Activated CD4-positive, CD25-positive, alpha-beta regulatory T cell treated with anti-CD3 and anti-CD28 coated beads, Interleukin-2, amount 50 U/mL, for 24 hours (primary cell): ENCODE results near the gene PRKCE.

Experiments used
- ATAC-seq, 2 donors: fragments of 150-1000 bp; cut with Tn5 transposase; one replicate each; pipeline ENCODE4 v1.10.0; 2021; ENCODE audit warnings: mild to moderate bottlenecking in 1 of 2, moderate library complexity in 1 of 2

The PRKCE gene

DNA sequence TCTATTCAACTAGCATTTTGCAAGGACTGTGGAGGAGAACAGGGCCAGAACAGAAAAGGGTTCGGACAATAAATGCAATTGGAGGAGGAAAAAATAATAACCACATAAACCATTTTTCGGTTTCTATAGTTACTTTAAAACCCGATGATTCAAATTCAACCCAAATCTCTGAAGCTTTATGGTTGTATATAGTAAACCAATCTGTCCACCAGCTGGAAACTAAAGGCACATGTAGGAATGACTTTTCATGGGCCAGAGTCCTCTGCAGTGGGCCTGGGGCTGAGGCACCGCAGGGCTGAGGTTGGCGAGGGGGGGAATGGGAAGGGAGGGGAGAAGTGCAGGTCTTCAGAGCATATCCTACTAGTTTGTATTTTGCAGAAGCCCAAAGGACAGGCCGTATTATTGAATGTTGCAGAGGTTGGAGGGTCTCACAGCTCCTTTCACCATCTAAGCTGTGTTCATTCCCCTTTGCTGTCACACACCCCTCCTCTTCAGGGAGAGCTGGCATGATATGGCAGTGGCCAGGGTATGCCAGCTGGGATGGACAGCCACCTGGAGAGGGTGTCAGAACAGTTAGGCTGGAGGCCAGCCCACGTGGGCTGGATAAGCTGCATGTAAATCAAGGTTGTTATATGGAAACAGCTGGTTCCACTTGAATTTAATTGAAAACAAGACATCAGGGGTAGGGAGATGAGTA, 267.1 kb downstream of the PRKCE start:
- no peak for ATAC-seq

DNA sequence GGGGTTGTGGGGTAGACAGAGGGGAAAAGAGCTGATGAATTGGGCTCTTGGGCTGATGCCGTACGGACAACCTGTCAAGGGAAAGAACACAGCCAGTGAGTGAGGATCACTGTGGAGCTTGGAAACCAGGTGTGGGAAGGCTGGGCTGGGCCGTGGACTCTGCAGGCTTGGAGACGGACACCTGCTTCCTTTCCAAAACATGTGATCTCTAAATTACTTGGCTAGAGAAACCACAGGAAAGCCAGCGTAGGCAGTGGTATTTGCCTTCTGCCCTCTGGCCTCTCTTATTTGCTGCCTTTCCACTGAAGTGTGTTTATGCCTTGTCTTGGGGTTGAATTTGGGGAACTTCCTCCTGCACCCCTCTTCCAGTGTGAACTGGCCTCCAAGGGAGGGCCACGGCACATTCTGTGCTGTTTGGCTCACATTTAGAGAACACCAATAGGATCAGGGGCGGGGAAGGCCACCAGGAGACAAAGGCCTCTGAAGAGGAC, 267.7 kb downstream of the PRKCE start:
- no peak for ATAC-seq

DNA sequence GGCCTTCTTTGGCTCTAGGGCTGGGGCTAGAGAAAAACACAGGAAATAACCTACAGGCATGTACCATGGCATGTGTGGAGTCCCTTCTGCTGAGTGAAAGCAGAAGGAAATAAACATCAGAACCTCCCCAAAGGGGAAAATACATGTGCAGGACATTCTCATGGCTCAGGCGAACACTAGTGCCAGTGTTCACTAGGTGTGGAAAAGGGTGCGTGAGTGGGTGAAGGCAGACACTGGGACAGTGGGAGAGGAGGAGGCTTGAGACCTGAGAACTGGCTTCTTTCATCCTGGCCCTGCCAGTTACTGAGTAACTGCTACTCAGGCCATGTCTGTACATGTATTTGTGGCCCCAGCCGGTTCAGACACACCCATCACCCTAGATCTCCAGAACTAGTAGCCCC, 268.2 kb downstream of the PRKCE start:
- no peak for ATAC-seq

DNA sequence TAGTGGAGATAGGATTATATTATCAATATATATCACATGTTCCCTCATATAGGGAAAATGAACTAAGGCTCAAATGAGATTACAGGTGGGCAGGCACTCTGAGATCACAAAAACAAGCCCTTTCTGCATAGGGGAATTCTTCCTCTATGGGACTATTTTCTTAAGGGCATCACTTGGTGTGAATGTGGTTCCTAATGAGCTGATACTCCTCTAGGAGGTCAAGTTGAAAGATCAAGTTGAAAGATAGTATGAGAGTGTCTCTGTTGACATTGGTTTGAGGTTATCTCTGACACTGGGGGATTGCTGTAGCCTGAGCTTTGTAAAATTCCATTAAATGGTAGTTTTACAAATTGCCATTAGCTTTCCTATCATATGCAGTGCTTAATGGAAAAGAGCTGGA, 270.4 kb downstream of the PRKCE start:
- ATAC-seq = no peak

DNA sequence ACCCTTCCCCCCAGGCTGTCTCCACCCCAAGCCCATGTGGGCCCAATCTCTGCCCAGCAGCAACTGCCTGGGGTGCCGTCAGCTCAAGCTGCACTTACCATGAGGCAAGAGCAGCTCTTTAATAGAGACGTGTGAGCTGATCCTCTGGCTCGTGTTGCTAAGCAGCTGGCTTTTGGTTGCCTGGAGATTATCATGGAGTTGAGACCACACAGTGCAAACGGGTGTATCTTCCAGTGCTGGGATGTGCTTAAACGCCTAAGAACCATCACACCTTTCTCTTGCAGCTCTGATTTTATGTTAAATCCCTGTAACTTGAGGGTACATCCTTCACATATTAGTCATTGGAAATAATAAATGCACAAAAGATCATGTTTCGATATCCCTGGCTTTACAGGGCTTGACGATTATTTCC, 271.1 kb downstream of the PRKCE start:
- no peak for ATAC-seq

DNA sequence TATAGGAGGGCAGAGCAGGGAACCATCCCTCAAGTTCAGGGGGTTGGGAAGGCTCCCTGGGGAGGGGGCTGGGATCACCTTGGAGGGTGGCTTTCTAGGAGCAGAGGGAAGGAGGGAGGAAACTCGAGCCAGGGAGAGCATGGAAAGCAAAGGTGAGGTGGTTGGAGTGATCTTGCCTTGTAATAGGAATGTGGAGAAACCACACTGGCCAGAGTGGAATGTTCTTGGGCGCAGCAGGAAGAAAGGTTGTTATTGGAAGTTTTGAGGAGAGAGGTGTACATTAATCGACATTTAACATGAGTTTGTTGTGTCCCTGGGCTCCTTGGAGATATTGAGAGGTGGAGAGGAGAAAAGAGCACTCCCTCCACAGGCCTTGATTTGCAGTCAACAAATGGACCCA, 272.2 kb downstream of the PRKCE start:
- no peak for ATAC-seq

DNA sequence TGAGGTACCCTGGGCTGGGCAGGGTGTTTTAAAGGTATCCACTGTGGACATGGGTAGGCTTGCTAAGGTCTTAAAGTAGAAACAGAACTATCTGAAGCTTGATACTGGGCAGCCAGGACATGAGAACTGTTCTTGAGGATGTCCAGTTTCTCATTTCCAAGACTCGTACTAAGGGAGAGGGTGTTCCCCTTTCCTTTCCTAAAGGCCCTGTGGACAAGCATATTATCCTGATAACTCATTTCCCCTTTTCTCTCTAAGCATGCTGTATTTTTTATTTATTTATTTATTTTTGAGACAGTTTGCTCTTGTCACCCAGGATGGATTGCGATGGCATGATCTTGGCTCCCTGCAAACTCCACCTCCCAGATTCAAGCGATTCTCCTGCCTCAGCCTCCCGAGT, 273.6 kb downstream of the PRKCE start:
- ATAC-seq = no peak

DNA sequence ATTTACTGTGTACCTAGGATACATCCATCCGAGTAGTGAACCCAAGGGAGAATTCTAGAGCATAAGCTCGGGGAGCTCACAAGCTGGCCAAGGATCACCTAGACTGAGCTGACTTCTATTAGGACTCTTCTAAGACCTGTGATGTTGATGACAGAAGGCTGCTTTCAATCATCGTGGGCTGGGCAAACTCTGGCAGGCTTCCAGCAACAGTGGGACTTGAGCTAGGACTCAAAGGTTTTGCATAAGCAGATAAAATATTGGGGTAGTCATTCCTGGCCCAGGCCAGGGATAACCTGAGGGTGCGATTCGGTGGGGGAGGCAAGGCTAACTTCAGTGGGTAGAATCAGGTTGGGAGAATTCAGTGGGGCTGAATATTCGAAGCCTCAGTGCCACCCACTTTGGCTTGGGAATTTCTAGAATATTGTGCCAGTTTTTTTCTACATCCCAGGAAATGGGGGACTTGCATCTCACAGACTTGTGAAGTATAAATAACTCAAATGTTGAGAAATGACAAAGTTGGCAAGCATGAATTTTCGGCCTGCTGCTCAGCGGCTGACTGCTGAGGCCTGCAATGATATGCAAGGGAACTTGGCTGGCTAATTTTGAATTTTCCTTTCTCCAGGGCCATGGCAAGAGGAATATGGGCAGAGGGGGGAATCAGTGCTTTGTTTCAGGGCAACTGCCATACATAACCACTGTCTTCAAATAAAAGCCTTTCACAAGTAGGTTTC, 274.3 kb downstream of the PRKCE start:
- no peak for ATAC-seq

DNA sequence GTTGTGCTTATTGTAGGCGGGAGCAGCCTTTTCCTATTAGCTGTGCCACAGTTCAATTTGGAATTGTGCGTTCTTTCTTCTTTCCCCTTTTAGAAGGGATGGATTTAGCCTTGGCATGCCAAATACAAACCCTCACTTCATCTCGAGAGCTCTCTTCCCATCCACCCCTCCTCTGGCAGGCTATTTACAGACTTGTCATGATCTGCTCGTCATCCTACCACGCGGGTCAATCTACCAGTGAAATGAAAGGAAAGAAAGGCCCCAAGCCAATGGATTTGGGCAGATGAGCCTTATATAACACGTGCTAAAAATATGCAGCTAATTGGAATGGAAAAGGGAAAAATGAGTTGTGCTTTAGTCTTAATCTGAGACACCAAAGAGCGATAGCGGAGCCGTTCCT, 277.5 kb downstream of the PRKCE start:
- ATAC-seq = no peak

DNA sequence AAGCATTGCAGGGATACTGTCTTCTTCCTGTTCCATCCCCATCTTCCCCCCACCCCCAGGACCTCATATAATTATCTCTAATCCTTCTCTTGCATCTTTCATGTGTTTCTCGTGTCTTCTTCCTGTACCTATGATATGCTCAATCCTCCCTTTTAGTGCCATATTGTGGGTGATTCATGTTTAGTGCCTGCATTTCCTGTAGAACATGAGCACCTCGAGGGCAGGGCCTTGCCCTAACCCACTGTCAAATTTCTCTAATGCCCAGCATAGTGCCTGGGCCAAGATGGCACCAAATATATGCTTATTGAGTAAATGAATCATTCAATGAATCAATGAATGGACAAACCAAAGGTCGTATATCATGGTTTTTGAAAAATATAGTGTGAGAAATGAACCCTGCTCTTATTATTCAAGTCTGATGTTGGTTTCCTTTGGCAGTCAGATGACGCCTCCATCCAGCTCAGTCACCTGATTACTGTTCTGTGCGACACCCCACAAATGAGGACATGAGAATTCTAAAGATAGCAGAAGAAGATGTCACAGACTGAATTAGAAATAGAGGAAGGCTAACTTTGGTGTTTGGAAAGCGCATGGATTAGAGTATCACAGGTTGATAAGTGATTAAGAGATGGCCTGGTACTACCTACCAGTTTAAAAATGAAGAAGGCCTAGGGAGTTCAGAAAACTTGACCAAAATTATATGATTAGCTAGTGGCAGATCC, 278.4 kb downstream of the PRKCE start:
- ATAC-seq = no peak

DNA sequence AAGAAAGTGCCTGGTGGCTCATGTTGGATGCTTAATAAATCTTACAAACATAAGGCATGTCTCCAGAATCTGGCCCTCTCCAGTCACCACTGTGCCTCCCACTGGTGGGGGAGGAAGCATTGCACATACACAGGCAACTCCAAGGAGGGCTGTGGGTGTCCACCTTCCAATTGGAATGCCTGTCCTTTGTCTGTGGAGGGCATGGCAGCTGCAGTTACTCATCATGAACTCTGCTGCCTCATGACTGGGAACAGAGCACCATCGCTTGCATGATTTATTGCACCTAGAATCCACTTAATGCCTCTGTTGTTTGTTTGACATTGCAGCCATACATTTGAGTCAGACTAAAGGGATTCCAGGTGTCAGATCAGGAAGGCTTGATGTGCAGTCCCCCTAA, 278.9 kb downstream of the PRKCE start:
- no peak for ATAC-seq

DNA sequence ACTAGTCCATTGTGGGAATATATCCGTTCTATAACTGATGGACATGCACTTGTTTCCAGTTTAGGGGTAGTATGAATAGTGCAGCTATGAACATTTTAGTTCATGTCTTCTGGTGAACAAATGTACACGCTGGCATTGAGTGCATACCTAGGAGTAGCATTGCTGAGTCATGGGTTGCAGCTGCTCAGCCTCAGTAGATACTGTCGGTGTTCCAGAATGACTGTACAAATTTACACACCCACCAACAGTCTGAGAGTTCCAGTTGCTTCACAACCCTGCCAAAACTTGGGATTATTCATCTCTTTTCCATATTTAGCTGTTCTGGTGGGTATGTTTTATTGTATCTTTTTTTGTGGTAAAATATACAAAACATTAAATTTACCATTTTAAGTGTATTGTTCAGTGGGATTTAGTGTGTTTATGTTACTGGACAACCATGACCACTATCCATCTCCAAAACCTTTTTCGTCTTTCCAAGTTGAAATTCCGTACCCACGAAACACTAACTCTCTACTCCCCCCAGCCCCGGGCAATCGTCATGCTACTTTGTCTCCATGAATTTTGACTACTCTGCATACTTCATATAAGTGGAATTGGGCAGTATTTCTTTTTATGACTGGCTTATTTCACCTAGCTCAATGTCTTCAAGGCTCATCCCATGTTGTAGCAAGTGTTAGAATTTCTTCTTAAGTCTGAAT, 281.0 kb downstream of the PRKCE start:
- peak in 1 of 2 donors; percentile 20 for ATAC-seq

DNA sequence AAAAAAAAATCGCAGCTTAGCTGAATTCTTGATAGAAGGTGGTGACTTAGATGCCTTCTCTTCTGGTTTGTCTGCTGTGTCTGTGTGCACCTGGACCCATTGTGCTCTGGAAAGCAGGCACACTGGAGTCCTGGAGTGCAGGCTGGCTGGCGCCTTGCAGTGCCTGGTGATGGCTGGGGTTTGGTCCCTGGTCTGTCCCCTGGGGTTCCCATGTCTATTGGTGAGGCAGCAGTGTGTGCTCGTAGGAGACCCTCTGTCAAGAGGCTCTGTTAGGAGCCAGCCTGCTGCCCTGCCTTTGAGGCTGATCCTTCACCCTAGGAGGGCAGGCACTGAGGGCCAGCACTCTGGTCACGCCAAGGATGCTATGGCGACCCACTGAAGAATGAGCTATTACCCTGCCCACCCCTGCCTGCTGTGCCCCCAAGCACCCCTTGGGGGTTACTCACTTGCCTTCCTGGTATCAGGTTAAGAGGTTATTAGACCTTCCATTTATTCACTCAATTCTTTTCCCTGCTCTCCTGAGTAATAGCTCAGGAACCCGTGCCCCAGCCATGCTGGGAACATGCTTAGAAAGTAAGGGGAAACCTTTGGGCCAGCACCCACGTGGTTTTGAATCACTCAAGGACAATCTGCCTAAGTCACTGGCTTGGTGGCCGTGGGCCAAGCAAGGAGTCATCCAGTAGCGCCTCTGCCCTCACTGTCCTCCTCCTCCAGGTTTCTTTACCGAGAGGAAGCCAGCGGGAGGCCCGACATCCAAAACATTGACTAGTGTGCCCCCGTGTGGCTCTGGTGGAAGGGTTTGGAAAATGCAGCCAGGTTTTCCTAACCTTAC, 284.5 kb downstream of the PRKCE start:
- ATAC-seq = peak in 1 of 2 donors; percentile 33

DNA sequence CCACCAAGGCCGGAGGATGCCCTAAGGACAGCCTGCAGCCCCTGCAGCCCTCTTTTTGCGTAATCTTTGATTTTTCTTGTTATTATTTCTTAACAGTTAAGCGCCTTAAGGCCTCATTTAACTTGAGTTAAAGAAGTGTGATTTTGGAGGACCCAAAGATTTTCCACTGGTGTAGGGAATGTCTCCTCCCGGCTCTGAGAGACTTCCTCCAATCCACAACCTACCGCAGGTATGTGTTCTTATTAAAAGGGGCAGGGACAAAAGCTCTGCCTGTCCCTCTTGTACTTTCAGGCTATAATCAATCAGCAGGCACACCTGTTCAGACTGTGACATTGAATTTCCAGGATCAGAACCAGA, 285.1 kb downstream of the PRKCE start:
- no peak for ATAC-seq

DNA sequence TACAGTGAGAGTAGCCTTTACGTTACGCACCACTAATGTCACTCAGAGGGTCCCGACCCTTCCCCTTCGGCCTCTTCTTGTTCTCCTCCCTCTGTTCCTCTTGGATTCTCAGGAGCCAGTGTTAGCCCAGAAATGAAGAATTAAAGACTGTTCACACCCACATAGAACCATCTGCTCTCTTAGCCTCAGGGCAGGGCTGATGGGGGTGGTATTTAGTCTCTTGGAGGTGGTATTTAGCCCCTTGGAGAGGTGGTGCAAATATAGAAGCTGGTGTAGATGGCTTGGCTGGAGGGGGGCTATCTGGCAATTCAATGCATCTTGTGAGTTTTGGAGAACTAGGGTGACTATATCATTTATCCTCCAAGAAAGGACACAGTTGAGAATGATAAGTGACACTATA, 286.5 kb downstream of the PRKCE start:
- no peak for ATAC-seq

DNA sequence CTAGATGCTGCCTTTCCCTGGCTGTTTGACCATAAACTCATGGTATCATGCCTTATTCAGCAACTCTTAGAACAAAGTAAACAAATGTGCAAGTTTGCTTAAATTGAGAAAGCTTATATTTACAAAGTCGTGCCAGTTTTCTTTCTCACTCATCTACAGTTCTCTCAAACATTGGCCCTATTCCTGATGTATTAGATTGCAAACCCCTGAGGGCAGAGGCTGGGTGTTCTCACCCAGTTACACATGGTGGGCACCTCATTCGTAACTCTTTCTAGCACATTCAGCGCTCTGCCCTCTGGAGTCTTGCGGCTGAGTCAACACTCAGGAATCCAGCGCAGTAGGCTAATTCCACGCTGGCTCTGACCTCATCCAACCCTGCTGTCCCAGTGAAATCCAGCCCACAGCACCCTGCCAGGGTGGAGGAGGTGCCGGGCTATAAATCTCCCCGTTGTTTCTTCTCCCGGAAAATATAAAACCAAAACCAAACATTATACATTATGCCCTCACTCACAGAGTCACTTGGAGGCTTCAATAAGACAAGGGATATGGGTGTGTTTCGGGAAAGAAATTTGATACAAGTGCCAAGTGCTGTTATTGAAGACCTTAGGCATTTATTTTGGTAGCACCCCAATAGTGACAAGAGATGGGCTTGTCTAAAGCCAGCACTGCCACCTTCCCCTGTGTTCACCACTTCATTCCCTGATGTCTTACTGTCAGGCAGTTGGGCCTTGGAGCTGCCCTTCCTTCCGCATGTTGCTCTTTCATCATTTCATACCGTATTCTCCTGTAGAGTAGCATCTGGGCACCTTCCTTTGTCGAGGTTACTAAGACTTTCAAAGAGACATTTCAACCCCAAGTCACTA, 287.4 kb downstream of the PRKCE start:
- no peak for ATAC-seq

DNA sequence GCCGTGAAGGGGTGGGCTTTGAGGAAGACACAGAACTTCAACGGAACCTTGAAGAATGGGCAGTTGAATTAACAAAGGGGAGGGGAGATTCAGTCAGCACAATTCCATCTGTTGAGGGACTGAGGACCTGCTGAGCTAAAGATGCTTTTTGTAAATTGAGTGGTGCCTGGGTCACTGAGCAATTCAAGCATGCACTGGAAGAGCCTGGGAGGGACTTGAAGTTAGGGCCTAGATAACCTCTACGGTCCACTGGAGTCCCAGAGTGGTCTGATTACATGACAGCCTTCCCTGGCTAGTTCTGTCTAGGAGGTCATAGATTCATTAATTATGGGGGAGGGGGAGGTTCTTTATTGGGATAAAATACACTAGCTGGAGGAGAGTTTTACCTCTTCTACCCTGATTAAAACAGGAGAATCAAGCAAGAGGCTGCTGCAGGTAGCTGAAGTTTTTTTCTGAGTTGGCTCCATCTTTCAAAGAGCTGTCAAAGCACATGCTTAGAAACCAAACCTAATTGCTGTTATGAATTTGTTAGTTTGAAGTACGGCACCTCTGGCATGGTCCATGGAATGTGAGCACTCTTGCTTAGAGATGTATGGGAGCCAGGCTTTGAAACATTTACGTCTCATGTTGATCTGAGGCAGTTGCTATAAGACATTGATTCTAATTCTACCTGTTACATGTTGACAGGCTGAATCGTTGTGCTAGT, 290.2 kb downstream of the PRKCE start:
- no peak for ATAC-seq

DNA sequence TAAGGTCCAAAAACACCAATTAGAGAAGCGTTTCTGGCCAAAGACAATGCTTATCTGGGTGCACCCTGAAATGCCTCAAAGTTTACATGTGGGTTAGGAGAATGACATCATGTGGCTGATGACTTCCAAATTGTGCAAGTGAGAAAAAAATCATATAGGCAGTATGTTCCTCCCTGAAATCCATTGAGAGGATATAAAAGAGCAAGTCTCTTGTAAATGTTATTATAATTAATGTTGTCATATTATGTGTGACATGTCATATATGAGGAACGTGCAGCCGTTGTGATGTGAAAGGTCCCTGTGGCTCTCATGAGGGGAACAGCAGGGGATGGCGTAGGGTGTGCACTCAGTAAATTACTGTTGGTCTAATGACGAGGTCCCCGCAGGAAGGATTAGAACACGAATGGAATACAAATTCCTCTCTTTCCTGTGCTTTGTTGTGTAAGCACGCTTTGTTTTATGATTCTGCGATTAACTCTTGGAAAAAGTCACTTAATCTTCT, 290.8 kb downstream of the PRKCE start:
- no peak for ATAC-seq

DNA sequence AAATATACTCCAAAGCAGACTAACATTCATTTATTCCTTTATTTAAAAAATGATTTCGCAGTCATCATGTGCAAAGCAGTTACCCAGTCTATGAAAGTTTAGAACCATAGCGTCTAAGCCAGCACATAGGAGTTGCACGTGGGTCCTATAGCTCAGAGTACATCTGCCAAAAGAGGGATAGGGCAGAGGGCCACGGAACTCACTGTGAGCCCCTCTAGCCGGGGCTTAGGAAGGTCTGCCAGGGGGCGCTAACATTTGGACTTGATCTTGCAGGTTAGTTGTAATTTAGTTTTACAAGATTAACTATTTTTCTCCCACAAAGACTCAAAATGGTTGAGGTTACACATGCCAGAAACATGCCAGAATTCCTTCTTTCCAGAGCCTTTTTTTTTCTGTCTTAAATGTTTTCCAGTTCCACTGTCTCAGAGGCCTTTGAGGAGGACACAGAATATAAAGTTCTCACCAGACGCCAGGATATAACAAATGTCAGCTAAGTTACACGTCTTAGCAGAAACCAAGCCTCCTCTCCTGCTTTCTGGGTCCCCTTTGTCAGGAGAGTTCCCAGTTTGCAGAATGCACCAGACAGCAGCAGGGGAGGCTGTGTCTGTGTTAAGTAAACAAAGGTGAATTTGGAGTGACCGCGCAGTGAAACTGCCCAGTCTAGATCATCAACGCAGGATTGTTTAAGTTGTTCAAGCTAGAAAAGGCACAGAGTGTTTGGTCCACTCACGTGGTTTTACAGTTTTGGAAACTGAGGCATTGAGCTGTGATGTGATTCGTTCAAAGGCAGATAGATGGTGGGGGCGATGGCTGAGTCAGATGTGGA, 292.0 kb downstream of the PRKCE start:
- ATAC-seq = no peak
